Ascending aorta (tissue), 2 donors: ENCODE results near the gene ST8SIA4. TPM values are rescaled to one million over a fixed set of nuclear protein-coding genes. Genes with fewer than 3 reads are reported as not detected.
"Not testable (repeated sequence)": the region's sequence is repeated elsewhere in the genome, so short reads cannot be mapped to it uniquely, and the experiment has no call there.

ENCODE experiments used
- DNase-seq, 2 donors: peaks; one replicate each; pipeline ENCODE4 v3.0.0-alpha.2; 2019; ENCODE audit warnings: low spot score in 2 of 2
- H3K27ac ChIP-seq, 2 donors: fragments of 200-600 bp; sonication (generic); one replicate each; pipeline ENCODE4 v1.5.1; 2016 to 2017; ENCODE audit warnings: mild to moderate bottlenecking in 1 of 2
- H3K27me3 ChIP-seq: fragments of 200-600 bp; sonication (generic); one replicate; pipeline ENCODE4 v1.5.1; 2017
- H3K36me3 ChIP-seq, 2 donors: fragments of 200-600 bp; sonication (generic); one replicate each; pipeline ENCODE4 v1.5.1; 2016
- H3K4me1 ChIP-seq, 2 donors: fragments of 200-600 bp; sonication (generic); one replicate each; pipeline ENCODE4 v1.5.1; 2016 to 2017; ENCODE audit warnings: mild to moderate bottlenecking in 1 of 2
- H3K4me3 ChIP-seq, 2 donors: fragments of 200-600 bp; sonication (generic); one replicate each; pipeline ENCODE4 v1.5.1; 2016 to 2017; ENCODE audit warnings: mild to moderate bottlenecking in 1 of 2
- H3K9me3 ChIP-seq, 2 donors: fragments of 200-600 bp; sonication (generic); one replicate each; pipeline ENCODE4 v1.5.1; 2016
- intact Hi-C: fragments of 100-400 bp; cut with DNase I; formaldehyde crosslinking; loops from one replicate; pipeline ENCODE4 v1.15.1; 2023
- total RNA-seq: library from RNA; depleted of rRNA; stranded (reverse); fragments of >200 nt; gene quantifications from one replicate; pipeline ENCODE4 v1.1.0, GENCODE V29; 2016
- TF ChIP-seq, protein P1 (sequence below), 3 experiments: fragments of 200-600 bp in 2 of 3; fragments of 450-650 bp in 1 of 3; sonication (generic) in 2 of 3; IDR thresholded peaks; one replicate each; pipeline ENCODE4 v1.5.1; 2016 to 2019; ENCODE audit warnings: antibody characterized with exemption in 3 of 3, mild to moderate bottlenecking in 1 of 3, moderate library complexity in 1 of 3

The ST8SIA4 gene
- total RNA-seq, 1 donor from 2014 or later, result 15.6 TPM

DNA sequence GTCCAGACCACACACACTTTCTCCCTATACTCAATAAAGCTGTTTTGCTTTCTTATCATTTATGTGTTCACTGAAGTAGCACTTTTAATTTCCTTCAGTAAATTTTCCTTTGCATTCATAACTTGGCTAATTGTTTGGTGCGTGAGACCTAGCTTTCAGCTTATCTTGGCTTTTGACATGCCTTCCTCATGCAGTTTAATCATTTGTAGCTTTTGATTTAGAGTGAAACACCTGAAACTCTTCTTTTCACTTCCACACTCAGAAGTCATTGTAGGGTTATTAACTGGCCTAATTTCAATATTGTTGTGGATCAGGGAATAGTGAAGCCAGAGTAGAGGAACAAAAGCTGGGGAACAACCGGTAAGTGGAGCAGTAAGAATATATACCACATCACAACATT, 114.7 kb downstream of the ST8SIA4 start:
- Histone ChIP-seq H3K36me3 (no peaks in the 10 kb centered on the region), H3K27me3 (no peaks in the 10 kb centered on the region), H3K9me3 (no peaks in the 10 kb centered on the region), H3K27ac (no peak overlapping the region), H3K4me3 (no peak overlapping the region), H3K4me1 (no peaks in the 10 kb centered on the region)
- DNase-seq, result no peak
- TF ChIP-seq, protein P1, sequence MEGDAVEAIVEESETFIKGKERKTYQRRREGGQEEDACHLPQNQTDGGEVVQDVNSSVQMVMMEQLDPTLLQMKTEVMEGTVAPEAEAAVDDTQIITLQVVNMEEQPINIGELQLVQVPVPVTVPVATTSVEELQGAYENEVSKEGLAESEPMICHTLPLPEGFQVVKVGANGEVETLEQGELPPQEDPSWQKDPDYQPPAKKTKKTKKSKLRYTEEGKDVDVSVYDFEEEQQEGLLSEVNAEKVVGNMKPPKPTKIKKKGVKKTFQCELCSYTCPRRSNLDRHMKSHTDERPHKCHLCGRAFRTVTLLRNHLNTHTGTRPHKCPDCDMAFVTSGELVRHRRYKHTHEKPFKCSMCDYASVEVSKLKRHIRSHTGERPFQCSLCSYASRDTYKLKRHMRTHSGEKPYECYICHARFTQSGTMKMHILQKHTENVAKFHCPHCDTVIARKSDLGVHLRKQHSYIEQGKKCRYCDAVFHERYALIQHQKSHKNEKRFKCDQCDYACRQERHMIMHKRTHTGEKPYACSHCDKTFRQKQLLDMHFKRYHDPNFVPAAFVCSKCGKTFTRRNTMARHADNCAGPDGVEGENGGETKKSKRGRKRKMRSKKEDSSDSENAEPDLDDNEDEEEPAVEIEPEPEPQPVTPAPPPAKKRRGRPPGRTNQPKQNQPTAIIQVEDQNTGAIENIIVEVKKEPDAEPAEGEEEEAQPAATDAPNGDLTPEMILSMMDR (IDR thresholded peaks at IDR 0.05), result no peak
- intact Hi-C loops, result no loop called here

DNA sequence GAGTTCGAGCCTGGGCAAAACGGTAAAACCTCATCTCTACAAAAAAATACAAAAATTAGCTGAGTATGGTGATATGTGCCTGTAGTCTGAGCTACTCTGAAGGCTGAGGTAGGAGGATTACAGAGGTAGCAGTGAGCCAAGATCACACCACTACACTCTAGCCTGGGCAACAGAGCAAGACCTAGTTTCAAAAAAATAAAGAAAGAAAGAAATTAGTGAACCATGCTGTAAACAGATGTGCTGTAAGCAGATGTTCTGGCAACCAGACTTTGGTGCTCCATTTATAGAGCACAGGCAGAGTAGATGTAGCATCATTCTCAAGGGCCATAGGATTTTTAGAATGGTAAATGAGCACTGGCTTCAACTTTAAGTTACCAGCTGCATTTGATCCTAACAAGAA, 115.4 kb downstream of the ST8SIA4 start:
- intact Hi-C loops, result no loop called here
- no peak overlapping the region for H3K4me3 ChIP-seq
- H3K4me1 ChIP-seq, result no peaks in the 10 kb centered on the region
- TF ChIP-seq, protein P1 (IDR thresholded peaks at IDR 0.05), result no peak
- no peak for DNase-seq
- H3K27ac ChIP-seq, result no peak overlapping the region
- H3K9me3 ChIP-seq, result no peaks in the 10 kb centered on the region
- no peaks in the 10 kb centered on the region for H3K27me3 ChIP-seq
- H3K36me3 ChIP-seq, result no peaks in the 10 kb centered on the region

DNA sequence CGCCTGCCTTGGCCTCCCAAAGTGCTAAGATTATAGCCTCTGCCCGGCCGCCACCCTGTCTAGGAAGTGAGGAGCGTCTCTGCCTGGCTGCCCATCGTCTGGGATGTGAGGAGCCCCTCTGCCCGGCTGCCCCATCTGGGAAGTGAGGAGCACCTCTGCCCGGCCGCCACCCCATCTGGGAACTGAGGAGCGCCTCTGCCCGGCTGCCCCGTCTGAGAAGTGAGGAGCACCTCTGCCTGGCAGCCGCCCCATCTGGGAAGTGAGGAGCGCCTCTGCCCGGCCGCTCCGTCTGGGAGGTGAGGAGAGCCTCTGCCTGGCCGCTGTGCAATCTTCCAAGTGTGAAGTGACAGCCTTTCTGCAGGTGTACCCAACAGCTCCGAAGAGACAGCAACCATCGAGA, 117.5 kb downstream of the ST8SIA4 start:
- H3K9me3 ChIP-seq, DNase-seq, H3K36me3 ChIP-seq, intact Hi-C loops, H3K27ac ChIP-seq, H3K4me3 ChIP-seq, H3K4me1 ChIP-seq, H3K27me3 ChIP-seq: not testable (repeated sequence)

DNA sequence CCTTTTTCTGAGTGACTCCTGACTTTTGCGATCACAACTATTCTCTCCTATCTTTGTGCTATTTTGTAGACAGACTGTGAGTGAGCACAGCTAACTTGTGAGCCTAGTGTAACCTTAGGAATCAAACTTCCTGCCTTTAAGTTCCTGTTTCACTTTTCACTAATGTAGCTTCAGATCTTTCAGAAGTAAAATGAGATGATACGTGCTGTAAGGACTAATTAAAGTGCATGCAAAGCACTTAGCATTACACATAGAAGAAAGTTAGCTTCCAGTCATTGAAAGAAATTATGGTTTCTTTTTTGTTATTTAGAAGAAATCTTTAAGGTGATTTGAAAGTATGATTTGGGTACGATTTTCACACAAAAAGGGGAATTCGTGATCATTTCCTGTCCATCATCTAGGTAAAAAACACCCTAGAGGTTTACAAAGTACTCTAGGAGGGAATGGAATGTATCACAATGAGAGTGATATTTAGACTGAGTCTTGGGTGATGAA, 122.7 kb downstream of the ST8SIA4 start:
- H3K9me3 ChIP-seq, result no peaks in the 10 kb centered on the region
- no peak for DNase-seq
- H3K27me3 ChIP-seq, result no peaks in the 10 kb centered on the region
- H3K27ac ChIP-seq, result no peak overlapping the region
- no peaks in the 10 kb centered on the region for H3K4me1 ChIP-seq
- TF ChIP-seq, protein P1 (IDR thresholded peaks at IDR 0.05), result no peak
- H3K36me3 ChIP-seq, result no peaks in the 10 kb centered on the region
- H3K4me3 ChIP-seq, result no peak overlapping the region
- intact Hi-C loops, result no loop called here

DNA sequence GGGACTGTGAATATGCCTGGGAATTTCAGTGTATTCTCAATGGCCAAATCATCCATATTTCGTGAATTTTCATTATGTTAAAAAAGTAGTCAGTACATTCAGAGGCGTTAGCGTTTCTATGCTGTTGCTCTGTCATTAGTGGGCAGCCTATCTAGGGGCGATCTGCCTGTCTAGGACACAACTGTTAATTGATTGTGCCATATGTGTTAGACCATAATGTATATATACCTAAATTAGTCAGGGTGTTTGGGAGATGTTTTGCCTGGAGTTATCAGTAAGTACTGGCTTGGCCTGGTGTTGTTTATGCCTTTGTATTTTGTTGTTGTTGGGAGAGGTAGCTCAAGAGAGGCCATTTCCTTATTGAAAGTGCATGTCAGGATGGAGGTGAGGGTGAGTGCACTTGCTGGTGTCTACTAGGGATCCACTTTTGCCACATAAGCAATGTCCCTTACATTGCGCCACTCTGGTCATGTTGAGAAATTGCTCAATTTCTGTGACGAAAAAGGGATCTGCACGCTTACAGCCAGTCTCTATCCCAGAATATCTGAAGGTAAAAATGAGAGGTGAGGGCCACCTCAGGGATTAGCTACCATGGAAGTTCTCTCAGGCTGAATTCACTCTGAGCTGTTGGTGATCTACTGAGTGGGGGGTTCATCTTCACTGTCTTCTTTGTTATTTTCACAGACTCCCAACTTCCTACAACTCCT, 123.3 kb downstream of the ST8SIA4 start:
- DNase-seq, result peak; percentile 17 to 69
- Histone ChIP-seq H3K27ac (no peak overlapping the region), H3K4me3 (no peak overlapping the region), H3K9me3 (no peaks in the 10 kb centered on the region), H3K27me3 (no peaks in the 10 kb centered on the region), H3K36me3 (no peaks in the 10 kb centered on the region), H3K4me1 (no peaks in the 10 kb centered on the region)
- intact Hi-C loops, result no loop called here
- TF ChIP-seq, protein P1 (IDR thresholded peaks at IDR 0.05), result no peak

DNA sequence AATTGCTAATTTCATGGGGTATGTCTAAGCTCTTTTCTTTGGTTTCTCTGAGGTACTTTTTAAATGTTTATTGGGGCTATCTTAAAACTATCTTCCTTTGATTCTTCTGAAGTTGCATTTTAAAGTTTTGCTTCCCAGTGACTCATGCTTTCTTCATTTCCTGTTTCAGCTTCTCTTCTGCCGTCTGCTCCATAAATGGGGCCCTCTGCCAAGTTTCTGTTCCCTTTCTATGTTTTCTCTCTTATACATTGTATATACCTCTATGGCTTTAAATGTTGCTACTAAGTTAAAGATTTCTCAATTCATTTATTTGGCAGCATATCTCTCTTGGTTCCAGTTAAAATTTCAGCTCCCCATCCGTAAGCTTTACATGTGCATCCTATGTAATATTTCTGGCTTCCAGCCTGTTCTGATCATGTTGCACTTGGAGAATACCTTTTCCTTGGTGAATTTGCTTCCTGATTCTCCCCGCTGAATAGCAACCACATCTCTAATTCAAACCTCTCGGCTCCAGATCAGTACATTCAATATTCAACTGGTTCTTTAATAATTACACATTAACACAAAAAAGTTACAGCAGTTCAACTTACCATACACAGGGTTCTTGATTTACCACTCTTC, 125.3 kb downstream of the ST8SIA4 start:
- H3K27me3 ChIP-seq, result no peaks in the 10 kb centered on the region
- H3K4me3 ChIP-seq, result no peak overlapping the region
- intact Hi-C loops, result no loop called here
- TF ChIP-seq, protein P1 (IDR thresholded peaks at IDR 0.05), result no peak
- no peak for DNase-seq
- H3K9me3 ChIP-seq, result no peaks in the 10 kb centered on the region
- no peaks in the 10 kb centered on the region for H3K36me3 ChIP-seq
- H3K4me1 ChIP-seq, result no peaks in the 10 kb centered on the region
- no peak overlapping the region for H3K27ac ChIP-seq
